H1 (cell line): Measurements from ENCODE around the gene TLR10. TPM values are rescaled to one million over a fixed set of nuclear protein-coding genes. Genes with fewer than 3 reads are reported as not detected.

Experiments used
- JUN ChIP-seq: IDR thresholded peaks from 2 replicates; pipeline ENCODE4 v1.6.1; 2011; ENCODE audit warnings: low read depth, mild to moderate bottlenecking, improper control_type of control experiment, low read length
- NANOG ChIP-seq: IDR thresholded peaks from 2 replicates; pipeline ENCODE4 v1.6.1; 2011; ENCODE audit warnings: low read length, low read depth, mild to moderate bottlenecking, inconsistent platforms; ENCODE audit not compliant: insufficient read depth, poor library complexity, severe bottlenecking
- NRF1 ChIP-seq: IDR thresholded peaks from 2 replicates; pipeline ENCODE4 v1.6.1; 2011; ENCODE audit warnings: mild to moderate bottlenecking, low read depth, low read length, improper control_type of control experiment
- polyA plus RNA-seq, 7 experiments: library from polyadenylated mRNA; depleted of rRNA in 3 of 7; stranded (reverse) in 5 of 7; unstranded in 2 of 7; fragments of >200 nt in 5 of 7; fragments of 200-250 nt in 2 of 7; gene quantifications; 1 replicate in 5 of 7; 2 replicates in 1 of 7; 4 replicates in 1 of 7; pipeline versions ENCODE4 v1.2.1 to v1.2.3, GENCODE V29; 2011 to 2013; ENCODE audit warnings: missing spikeins in 2 of 7, mixed read lengths in 2 of 7
- total RNA-seq: library from RNA; stranded (reverse); fragmentation: NEBNext Ultra II Directional; extraction: Animal tissue kit (Norgen Biotek cat#: 25700); gene quantifications from 2 replicates; pipeline ENCODE4 v1.2.1, GENCODE V29; 2021
- TF ChIP-seq, protein P1 (sequence below): IDR thresholded peaks from 2 replicates; pipeline ENCODE4 v1.6.1; 2012; ENCODE audit warnings: inconsistent platforms

The TLR10 gene
- total and polyA plus RNA-seq, 2 of the 8 experiments (the other 6 are each of a cell fraction or from before 2014, with no cell fraction given): not detected

GRCh38 chr4:38814386-38814785 lies 31.6 kb upstream of the TLR10 start (continued):
- TF ChIP-seq, protein P1, sequence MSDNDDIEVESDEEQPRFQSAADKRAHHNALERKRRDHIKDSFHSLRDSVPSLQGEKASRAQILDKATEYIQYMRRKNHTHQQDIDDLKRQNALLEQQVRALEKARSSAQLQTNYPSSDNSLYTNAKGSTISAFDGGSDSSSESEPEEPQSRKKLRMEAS: no peak
- TF ChIP-seq NRF1 (no peak), JUN (no peak), NANOG (no peak)
